HepG2 (cell line): ENCODE data around the gene PLCB1. TPM values are rescaled to one million over a fixed set of nuclear protein-coding genes. Genes with fewer than 3 reads are reported as not detected.
A peak's percentile ranks its signal among the peaks of the same experiment; 100 is the strongest.

Experiments
- CEBPG ChIP-seq: IDR thresholded peaks from 2 replicates; pipeline ENCODE4 v1.6.1; 2016
- NONO ChIP-seq, 2 experiments: fragments of 450-650 bp in 1 of 2; sonication (generic) in 1 of 2; formaldehyde crosslinking in 1 of 2; IDR thresholded peaks in 1 of 2; conservative IDR thresholded peaks in 1 of 2; 2 replicates each; pipeline versions ENCODE4 v1.6.1 to v1.8.0; 2017 to 2022; ENCODE audit warnings: mild to moderate bottlenecking in 1 of 2, missing genetic modification reagents in 1 of 2, moderate library complexity in 1 of 2
- PHF20 ChIP-seq: sonication (generic); formaldehyde crosslinking; IDR thresholded peaks from 2 replicates; pipeline ENCODE4 v1.5.0; 2020; ENCODE audit warnings: mild to moderate bottlenecking, missing genetic modification reagents
- RARA ChIP-seq: IDR thresholded peaks from 2 replicates; pipeline ENCODE4 v1.6.1; 2016; ENCODE audit warnings: missing genetic modification reagents, missing compliant biosample characterization
- SOX6 ChIP-seq, 2 experiments: fragments of 450-650 bp in 1 of 2; sonication (generic) in 1 of 2; formaldehyde crosslinking in 1 of 2; IDR thresholded peaks; 2 replicates each; pipeline versions ENCODE4 v1.4.0 to v1.6.1; 2017 to 2020; ENCODE audit warnings: antibody characterized with exemption in 1 of 2, mild to moderate bottlenecking in 1 of 2, missing genetic modification reagents in 1 of 2
- SRSF1 ChIP-seq: fragments of 200-400 bp; formaldehyde crosslinking; optimal IDR thresholded peaks from 2 replicates; pipeline ENCODE3; 2017; ENCODE audit warnings: mild to moderate bottlenecking, low read depth, low read length, moderate library complexity
- ZFP37 ChIP-seq: sonication (generic); formaldehyde crosslinking; IDR thresholded peaks from 2 replicates; pipeline ENCODE4 v1.4.0; 2020; ENCODE audit warnings: missing genetic modification reagents, borderline replicate concordance
- ZNF20 ChIP-seq: sonication (generic); formaldehyde crosslinking; IDR thresholded peaks from 2 replicates; pipeline ENCODE4 v1.4.0; 2020; ENCODE audit warnings: mild to moderate bottlenecking, moderate library complexity, missing genetic modification reagents
- ZNF317 ChIP-seq: sonication (generic); formaldehyde crosslinking; IDR thresholded peaks from 2 replicates; pipeline ENCODE4 v1.5.0; 2020; ENCODE audit warnings: mild to moderate bottlenecking, missing genetic modification reagents
- ZNF430 ChIP-seq: sonication (generic); formaldehyde crosslinking; IDR thresholded peaks from 2 replicates; pipeline ENCODE4 v1.9.0; 2021; ENCODE audit warnings: mild to moderate bottlenecking, missing genetic modification reagents
- ZNF616 ChIP-seq: sonication (generic); formaldehyde crosslinking; IDR thresholded peaks from 2 replicates; pipeline ENCODE4 v1.5.0; 2020; ENCODE audit warnings: low read depth, mild to moderate bottlenecking, missing genetic modification reagents
- ZNF672 ChIP-seq: sonication (generic); formaldehyde crosslinking; IDR thresholded peaks from 2 replicates; pipeline ENCODE4 v1.8.1; 2022; ENCODE audit warnings: missing genetic modification reagents
- ZNF782 ChIP-seq: sonication (generic); formaldehyde crosslinking; IDR thresholded peaks from 2 replicates; pipeline ENCODE4 v1.4.0; 2020; ENCODE audit warnings: missing genetic modification reagents, mild to moderate bottlenecking, borderline replicate concordance
- polyA plus RNA-seq, 8 experiments: library from polyadenylated mRNA; depleted of rRNA in 3 of 8; stranded (reverse) in 7 of 8; unstranded in 1 of 8; fragments of >200 nt; fragmentation: Illumina TruSeq in 4 of 8; extraction: Trizol in 4 of 8; gene quantifications; 2 replicates each; pipeline versions ENCODE4 v1.2.1 to v1.2.3, GENCODE V29; 2011 to 2016; ENCODE audit warnings: low read depth in 4 of 8, missing spikeins in 1 of 8, mixed read lengths in 1 of 8; ENCODE audit not compliant: insufficient read depth in 1 of 8
- total RNA-seq, 5 experiments: library from RNA; depleted of rRNA; stranded (reverse); fragments of >200 nt; fragmentation: Illumina TruSeq; extraction: Trizol; gene quantifications; 2 replicates each; pipeline ENCODE4 v1.2.3, GENCODE V29; 2016; ENCODE audit warnings: low read depth in 1 of 5
- TF ChIP-seq, protein P1 (sequence below): sonication (generic); formaldehyde crosslinking; IDR thresholded peaks from 2 replicates; pipeline ENCODE4 v1.4.0; 2020; ENCODE audit warnings: missing genetic modification reagents
- TF ChIP-seq, protein P2 (sequence below): sonication (generic); formaldehyde crosslinking; IDR thresholded peaks from 2 replicates; pipeline ENCODE4 v1.4.0; 2020; ENCODE audit warnings: mild to moderate bottlenecking, missing genetic modification reagents
- TF ChIP-seq, protein P3 (sequence below): sonication (generic); formaldehyde crosslinking; IDR thresholded peaks from 2 replicates; pipeline ENCODE4 v1.8.0; 2022; ENCODE audit warnings: mild to moderate bottlenecking, missing genetic modification reagents, borderline replicate concordance
- TF ChIP-seq, protein P4 (sequence below): sonication (generic); formaldehyde crosslinking; conservative IDR thresholded peaks from 2 replicates; pipeline ENCODE4 v1.5.0; 2020; ENCODE audit warnings: missing genetic modification reagents
- TF ChIP-seq, protein P5 (sequence below): sonication (generic); formaldehyde crosslinking; IDR thresholded peaks from 2 replicates; pipeline ENCODE4 v1.8.0; 2022; ENCODE audit warnings: missing genetic modification reagents, mild to moderate bottlenecking, moderate library complexity, borderline replicate concordance

PLCB1 gene
- total and polyA plus RNA-seq, 2 of the 13 experiments (the other 11 are each of a cell fraction or from before 2014, with no cell fraction given), result 42.4 to 55.9 TPM

DNA sequence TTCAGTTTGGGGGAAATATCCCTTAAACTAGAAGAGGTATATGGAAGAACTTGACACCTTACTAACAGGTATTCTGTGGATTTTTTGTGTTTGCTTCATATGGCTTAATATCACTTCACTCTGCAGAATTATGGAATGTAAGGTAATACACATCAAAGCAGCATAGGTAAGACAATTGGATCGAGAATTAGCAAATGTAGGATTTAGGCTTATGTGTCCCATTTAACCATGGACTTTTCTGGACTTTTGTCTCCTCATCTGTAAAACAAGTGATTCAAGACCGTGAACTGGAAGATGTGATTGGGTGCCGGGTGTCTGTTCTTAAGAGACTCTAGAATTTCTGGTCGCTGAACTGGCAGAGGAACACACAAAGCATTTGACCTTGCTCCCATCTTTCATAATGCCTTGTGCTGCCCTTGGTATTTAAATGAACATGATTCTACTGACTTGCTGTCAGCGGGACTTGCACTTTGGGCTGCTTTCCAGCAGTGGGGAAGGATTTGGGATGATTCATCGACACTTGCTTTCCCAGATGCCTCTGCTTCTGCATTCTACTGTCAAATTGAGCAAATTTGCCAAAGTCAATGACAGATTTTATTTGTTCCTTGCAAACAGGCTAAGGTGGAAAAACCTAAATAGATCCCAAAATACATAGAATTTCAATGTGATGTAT, 199.8 kb downstream of the PLCB1 start (continued):
- TF ChIP-seq, protein P1, sequence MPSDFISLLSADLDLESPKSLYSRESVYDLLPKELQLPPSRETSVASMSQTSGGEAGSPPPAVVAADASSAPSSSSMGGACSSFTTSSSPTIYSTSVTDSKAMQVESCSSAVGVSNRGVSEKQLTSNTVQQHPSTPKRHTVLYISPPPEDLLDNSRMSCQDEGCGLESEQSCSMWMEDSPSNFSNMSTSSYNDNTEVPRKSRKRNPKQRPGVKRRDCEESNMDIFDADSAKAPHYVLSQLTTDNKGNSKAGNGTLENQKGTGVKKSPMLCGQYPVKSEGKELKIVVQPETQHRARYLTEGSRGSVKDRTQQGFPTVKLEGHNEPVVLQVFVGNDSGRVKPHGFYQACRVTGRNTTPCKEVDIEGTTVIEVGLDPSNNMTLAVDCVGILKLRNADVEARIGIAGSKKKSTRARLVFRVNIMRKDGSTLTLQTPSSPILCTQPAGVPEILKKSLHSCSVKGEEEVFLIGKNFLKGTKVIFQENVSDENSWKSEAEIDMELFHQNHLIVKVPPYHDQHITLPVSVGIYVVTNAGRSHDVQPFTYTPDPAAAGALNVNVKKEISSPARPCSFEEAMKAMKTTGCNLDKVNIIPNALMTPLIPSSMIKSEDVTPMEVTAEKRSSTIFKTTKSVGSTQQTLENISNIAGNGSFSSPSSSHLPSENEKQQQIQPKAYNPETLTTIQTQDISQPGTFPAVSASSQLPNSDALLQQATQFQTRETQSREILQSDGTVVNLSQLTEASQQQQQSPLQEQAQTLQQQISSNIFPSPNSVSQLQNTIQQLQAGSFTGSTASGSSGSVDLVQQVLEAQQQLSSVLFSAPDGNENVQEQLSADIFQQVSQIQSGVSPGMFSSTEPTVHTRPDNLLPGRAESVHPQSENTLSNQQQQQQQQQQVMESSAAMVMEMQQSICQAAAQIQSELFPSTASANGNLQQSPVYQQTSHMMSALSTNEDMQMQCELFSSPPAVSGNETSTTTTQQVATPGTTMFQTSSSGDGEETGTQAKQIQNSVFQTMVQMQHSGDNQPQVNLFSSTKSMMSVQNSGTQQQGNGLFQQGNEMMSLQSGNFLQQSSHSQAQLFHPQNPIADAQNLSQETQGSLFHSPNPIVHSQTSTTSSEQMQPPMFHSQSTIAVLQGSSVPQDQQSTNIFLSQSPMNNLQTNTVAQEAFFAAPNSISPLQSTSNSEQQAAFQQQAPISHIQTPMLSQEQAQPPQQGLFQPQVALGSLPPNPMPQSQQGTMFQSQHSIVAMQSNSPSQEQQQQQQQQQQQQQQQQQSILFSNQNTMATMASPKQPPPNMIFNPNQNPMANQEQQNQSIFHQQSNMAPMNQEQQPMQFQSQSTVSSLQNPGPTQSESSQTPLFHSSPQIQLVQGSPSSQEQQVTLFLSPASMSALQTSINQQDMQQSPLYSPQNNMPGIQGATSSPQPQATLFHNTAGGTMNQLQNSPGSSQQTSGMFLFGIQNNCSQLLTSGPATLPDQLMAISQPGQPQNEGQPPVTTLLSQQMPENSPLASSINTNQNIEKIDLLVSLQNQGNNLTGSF (CRISPR knock-in tag), result no peak
- TF ChIP-seq PHF20 (no peak), ZNF616 (no peak), ZNF672 (no peak), ZNF317 (peak; percentile 70; the same call in 1 of the 2 replicates), RARA (CRISPR knock-in tag) (peak; percentile 77), ZNF430 (CRISPR knock-in tag) (0 out of 2 replicates have a peak, but pooled peaks have one; percentile 59), ZNF782 (CRISPR knock-in tag) (no peak), SOX6 (IDR thresholded peaks at IDR 0.05) (no peak), SOX6 (CRISPR knock-in tag; IDR thresholded peaks at IDR 0.05) (peak; percentile 86), CEBPG (CRISPR knock-in tag) (peak; percentile 49), ZNF20 (CRISPR knock-in tag) (no peak), ZFP37 (0 out of 2 replicates have a peak, but pooled peaks have one; percentile 35), SRSF1 (no peak), NONO (IDR thresholded peaks at IDR 0.05) (no peak), NONO (CRISPR knock-in tag; conservative IDR thresholded peaks at IDR 0.05) (0 out of 2 replicates have a peak, but pooled peaks have one; percentile 43)
- TF ChIP-seq, protein P2, sequence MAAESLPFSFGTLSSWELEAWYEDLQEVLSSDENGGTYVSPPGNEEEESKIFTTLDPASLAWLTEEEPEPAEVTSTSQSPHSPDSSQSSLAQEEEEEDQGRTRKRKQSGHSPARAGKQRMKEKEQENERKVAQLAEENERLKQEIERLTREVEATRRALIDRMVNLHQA (CRISPR knock-in tag), result no peak
- TF ChIP-seq, protein P3, sequence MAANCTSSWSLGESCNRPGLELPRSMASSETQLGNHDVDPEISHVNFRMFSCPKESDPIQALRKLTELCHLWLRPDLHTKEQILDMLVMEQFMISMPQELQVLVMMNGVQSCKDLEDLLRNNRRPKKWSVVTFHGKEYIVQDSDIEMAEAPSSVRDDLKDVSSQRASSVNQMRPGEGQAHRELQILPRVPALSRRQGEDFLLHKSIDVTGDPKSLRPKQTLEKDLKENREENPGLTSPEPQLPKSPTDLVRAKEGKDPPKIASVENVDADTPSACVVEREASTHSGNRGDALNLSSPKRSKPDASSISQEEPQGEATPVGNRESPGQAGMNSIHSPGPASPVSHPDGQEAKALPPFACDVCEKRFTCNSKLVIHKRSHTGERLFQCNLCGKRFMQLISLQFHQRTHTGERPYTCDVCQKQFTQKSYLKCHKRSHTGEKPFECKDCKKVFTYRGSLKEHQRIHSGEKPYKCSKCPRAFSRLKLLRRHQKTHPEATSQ (CRISPR knock-in tag), result 0 out of 2 replicates have a peak, but pooled peaks have one; percentile 63
- TF ChIP-seq, protein P4, sequence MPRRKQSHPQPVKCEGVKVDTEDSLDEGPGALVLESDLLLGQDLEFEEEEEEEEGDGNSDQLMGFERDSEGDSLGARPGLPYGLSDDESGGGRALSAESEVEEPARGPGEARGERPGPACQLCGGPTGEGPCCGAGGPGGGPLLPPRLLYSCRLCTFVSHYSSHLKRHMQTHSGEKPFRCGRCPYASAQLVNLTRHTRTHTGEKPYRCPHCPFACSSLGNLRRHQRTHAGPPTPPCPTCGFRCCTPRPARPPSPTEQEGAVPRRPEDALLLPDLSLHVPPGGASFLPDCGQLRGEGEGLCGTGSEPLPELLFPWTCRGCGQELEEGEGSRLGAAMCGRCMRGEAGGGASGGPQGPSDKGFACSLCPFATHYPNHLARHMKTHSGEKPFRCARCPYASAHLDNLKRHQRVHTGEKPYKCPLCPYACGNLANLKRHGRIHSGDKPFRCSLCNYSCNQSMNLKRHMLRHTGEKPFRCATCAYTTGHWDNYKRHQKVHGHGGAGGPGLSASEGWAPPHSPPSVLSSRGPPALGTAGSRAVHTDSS (CRISPR knock-in tag), result no peak
- TF ChIP-seq, protein P5, sequence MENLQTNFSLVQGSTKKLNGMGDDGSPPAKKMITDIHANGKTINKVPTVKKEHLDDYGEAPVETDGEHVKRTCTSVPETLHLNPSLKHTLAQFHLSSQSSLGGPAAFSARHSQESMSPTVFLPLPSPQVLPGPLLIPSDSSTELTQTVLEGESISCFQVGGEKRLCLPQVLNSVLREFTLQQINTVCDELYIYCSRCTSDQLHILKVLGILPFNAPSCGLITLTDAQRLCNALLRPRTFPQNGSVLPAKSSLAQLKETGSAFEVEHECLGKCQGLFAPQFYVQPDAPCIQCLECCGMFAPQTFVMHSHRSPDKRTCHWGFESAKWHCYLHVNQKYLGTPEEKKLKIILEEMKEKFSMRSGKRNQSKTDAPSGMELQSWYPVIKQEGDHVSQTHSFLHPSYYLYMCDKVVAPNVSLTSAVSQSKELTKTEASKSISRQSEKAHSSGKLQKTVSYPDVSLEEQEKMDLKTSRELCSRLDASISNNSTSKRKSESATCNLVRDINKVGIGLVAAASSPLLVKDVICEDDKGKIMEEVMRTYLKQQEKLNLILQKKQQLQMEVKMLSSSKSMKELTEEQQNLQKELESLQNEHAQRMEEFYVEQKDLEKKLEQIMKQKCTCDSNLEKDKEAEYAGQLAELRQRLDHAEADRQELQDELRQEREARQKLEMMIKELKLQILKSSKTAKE, result 0 out of 2 replicates have a peak, but pooled peaks have one; percentile 15
